SK-N-DZ (cell line): ENCODE data around the gene DDX47.
"Not testable (repeated sequence)": the region's sequence is repeated elsewhere in the genome, so short reads cannot be mapped to it uniquely, and the experiment has no call there.

Source experiments
- DNase-seq: peaks from one replicate; pipeline ENCODE4 v3.0.0-alpha.2; 2015; ENCODE audit warnings: low spot score

Gene DDX47

DNA sequence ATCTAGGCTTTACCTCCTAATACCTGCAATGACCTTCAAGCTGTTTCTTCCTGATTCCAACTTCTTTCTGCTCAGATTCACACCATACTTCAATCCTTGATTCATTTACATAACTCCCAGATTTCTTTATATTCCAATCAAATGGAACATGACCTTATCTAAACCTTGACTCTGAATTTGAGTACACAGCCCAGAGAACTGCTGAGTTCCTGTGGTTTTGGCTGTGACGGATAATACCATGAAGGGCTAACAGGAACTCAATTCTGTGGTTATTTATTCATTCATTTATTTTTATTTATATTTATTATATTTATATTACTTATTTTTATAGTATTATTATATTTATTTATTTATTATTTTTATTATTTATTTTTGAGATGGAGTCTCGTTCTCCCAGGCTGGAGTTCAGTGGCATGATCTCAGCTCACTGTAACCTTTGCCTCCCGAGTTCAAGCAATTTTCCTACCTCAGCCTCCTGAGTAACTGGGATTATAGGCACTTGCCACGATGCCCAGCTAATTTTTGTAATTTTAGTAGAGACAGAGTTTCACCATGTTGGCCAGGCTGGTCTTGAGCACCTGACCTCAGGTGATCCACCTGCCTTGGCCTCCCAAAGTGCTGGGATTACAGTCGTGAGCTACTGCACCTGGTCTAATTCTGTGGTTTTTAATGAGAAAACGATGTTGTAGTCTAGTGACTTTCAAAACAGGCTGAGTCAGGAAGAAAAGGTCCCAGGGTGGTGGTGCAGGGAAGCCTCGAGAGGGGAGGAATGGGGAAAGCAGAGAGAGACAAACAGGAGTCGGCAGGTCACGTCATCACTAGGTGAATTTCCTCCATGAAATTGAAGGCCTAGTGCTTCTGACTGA is 16.0 kb upstream of the DDX47 start:
- no peak for DNase-seq

DNA sequence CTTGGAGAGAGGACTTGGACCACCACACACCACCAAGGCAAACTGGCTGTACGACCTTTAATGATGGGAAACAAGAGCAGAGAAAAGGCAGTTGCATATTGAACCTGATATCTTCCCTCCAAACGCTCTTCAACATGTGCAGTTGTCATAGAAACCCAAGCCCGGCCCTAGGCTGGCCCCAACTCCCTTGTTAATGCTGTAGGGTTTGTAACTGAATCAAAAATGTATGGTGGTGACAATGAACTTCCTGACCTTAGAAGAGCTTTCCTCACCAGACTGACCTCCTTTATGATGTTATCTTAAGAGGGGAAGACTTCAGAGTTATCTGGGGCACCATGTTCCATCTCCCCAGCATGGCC is 15.4 kb upstream of the DDX47 start:
- no peak for DNase-seq

DNA sequence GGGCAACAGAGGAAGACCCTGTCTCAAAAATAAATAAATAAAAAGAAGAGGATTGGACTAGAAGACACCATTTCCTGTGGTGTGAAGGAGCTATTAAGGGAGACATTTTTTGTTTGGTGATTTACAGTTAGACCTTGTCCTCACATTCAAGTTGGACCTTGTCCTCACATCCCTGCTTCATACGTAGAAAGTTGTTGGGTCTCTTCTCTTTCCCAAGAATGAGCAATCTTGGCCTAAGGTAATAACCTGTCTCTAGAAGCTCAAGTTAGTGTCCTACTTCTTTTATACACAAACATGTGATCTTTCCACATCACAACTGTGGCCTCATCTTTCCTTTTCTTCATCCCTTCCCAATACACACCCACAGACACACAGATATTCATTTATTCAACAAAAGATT is 14.7 kb upstream of the DDX47 start:
- DNase-seq: no peak

DNA sequence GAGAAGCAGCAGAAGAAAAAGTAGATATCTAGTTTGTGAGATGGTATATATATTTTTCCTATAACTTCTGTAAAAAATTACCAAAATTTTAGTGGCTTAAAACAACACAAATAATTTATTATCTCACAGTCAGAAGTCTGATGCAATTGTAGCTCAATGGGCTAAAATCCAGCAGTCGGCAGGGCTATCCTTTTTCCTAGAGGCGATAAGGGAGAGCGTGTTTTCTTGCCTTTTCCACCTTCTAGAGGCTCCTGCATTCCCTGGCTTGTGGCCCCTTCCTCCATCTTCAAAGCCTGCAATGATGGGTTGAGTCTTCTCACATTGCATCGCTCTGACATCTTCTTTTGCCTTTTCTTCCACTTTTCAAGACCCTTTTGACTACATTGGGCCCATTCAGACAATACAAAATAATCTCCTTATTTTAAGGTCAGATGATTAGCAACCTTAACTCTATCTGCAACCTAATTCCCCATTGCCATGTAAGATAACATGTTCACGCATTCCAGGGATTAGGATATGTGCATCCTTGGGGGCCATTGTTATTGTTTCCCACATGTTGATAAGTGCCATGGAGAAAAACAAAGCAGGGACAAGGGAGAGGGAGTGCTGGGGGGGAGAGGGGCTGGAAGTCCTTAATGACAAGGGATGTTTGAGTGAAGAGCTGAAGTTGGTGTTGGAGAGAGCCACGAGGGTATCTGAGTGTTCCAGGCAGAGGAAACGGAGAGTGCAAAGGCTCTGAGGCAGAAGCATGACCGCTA is 13.8 kb upstream of the DDX47 start:
- no peak for DNase-seq

DNA sequence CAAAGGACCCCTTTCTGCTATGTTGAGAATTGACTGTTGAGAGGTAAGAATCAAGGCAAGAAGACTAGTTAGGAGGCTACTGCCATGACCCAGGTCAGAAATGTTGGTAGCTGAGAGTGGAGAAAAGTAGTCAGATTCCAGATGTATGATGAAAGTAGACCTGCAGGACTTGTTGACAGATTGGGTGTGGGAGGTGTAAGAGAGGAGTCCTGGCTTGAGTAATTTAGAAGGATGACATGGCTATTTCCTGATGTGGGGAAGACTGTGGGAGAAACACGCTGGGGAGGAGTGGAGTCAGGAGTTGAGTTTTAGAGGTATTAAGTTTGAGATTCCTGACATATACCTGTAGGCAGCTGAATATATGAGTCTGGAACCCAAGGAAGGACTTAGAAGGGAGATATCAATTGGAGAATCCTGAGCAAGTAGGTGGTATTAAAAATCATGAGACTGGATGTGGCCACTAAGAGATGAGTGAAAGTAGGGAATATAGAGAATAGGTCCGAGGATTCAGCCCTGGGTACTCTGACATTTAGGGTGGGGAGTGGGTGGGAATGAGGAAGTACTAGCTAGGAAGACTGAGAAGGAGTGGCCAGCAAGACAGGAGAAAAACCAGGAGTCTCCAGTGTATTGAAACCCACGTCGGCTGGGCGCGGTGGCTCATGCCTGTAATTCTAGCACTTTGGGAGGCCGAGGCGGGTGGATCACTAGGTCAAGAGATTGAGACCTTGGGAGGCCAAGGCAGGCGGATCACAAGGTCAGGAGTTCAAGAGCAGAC is 12.6 kb upstream of the DDX47 start:
- no peak for DNase-seq

DNA sequence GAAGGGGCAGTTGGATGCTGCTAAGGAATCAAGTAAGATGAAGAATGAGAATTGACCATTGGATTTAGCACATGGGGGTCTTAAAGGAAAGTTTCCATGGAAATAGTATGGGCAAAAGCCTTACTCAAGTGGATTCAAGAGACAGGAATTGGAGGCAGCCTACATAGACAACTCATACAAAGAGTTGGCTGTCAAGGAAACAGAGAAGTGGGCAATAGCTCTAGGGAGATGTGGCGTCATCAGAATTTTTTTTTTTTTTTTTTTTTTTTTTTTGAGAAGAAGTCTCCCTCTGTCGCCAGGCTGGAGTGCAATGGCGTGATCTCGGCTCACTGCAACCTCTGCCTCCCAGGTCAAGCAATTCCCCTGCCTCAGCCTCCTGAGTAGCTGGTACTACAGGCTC is 11.5 kb upstream of the DDX47 start:
- not testable (repeated sequence) for DNase-seq

DNA sequence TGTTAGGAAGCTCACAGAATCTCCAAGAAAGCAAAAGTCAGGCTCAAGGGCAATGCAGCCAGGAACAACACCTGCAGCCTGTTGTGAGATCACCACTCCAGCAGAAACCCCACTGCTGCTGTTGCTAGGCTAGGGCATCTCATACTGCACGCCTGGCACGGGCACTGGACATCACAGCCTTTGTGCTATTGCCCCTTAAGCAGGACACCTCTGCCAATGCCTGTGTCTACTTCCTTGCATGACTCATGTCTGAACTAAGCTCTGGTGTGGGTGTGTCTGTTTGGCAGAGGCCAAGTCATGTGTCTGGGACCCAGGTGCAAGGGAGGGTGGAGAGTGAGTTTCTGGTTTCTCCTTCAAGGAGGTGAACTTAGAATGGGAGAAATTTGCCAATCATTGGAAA is 10.0 kb upstream of the DDX47 start:
- DNase-seq: no peak

DNA sequence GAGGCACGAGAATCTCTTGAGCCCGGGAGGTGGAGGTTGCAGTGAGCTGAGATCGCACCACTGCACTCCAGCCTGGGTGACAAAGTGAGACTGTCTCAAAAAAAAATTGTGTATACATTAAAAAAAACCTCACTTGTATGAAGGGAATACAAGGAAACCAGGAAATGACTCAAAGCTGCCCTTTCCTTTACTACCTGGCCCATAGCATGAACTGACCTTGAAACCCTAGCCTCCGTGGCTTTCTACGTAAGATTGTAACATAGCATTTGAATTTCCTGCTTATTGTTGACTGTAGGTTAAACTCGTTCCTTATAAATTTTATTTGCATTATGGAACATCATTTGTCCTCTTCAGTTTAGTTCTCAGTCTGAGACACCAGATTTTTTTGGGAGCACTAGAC is 9.1 kb upstream of the DDX47 start:
- no peak for DNase-seq

DNA sequence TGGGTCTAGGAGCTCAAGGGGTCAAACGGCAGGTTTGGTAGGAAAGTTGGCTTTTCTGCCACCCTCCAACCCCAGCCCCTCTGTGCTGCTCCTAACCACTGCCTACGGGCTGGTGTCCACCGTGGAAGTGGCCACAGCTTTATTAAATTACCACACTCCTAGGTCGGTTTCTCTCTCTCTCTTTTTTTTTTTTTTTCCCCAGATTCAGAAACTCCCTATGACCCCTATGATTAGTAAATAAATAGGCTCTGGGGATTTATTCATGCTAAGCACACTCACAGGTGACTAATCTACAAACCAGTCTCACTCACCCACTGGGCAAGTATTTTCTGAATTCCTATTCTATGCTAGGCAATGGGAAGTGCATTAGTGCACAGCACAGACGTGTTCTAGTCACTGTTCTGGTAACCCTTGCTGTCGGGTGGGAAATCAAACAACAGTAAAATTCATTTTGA is 8.7 kb upstream of the DDX47 start:
- no peak for DNase-seq

DNA sequence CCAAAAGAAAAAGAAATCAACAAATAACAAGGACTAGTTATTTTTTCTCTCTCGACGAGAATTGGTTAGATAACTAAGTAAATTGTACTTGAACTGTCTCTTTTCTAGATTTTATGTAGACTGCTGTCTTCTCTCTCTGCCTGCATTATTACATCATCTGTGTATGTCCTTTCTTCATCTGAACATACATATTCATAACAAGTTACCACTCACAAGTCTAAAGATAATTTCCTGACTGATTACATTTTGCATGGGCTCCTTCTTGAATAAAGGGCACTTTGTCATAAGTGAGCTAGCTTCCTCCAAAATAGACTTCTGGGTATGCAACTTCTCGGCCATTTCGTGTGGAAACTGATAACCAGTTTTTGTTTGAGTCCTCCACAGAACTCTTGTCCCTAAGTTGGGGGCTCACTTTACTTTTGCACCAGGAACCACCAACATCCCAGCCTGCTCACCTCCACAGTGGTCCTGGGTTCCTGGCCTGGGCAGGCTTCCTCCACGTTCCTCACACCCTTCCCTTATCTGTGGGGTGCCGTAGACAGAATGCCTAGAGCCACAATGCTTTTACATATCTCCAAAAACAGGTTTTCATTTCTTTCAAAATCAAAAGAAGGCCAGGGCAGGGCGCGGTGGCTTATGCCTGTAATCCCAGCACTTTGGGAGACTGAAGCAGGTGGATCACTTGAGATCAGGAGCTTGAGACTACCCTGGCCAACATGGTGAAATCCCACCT is 6.2 kb upstream of the DDX47 start:
- DNase-seq: no peak

DNA sequence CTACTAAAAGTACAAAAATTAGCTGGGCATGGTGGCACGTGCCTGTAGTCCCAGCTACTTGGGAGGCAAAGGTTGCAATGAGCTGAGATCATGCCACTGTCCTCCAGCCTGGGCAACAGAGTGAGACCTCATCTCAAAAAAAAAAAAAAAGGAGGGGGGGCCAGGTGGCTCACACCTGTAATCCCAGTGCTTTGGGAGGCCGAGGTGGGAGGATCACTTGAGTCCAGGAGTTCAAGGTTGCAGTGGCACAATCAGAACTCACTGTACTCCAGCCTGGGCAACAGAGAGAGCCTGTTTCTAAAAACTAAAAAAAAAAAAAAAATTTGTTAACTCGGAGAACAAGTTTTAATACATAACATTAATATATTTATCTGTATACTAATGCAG is 5.6 kb upstream of the DDX47 start:
- DNase-seq: not testable (repeated sequence)

DNA sequence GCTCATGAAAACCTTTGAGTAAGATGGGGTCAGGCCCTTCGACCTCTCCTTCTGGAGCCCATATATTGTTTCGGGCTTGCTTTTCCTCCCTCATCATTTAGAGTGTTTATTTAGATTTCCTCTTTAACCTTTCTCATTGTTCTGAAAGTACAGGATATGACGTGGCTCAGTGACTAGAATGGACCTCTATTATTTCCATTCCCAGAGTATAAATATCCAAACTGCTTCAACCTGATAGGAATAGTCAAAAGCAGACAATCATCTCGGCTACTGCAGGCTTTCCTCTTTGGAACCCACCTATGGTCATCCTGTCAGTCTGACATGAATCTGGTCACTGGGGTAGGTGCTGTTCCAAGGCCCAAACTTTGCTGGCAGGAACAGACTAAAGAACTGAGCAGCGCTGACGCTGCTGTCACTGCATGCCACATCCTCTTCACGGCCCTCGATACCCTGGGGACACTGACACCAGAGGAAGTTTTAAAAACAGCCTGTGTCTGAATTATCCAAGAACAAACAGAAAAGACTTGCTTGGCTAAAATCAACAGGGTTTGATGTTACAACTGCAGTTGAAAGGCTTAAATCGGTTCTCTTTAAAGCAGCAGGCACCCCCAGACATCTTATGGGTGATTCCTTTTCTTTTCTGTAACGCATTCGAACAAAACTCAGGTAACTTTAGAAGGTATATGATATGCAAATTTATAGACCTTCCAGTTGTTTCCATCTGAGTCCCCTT is 5.0 kb upstream of the DDX47 start:
- no peak for DNase-seq

DNA sequence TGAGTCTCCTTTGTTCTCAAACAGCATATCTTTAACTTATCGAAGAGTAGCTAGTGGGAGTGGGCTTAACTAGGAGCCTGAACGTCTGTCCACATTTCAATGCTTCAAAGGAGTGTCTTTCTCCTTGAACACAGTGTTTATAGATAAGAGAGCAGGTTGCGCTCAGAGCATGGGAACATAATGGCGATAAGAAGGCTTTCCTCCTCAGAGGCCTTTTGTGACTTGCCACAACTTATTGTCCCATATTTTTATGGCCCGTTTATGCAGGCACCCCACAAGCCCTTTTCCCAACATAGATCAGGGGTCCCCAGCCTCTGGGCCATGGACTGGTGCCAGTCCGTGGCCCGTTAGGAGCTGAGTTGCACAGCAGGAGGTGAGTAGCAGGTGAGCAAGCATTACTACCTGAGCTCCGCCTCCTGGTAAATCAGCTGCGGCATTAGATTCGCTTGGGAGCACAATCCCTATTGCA is 2.6 kb upstream of the DDX47 start:
- DNase-seq: no peak

DNA sequence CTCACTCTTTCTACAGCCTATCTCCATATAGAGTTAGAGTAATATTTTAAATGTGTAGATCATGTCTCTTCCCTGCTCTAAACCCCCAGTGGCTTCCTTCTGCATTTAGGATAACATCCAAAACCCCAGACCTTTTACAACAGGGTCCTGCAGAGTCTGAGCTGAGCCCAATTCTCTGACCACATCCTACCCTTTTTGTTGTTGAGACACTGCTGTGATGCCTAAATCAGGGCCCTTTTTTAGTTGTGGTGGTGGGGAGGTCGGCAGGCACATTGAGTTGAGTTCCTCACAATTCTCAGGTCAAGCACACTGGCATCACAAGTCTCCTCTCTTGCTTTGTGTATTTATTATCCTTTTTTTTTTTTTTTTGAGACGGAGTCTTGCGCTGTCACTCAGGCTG is 1.8 kb upstream of the DDX47 start:
- DNase-seq: no peak

DNA sequence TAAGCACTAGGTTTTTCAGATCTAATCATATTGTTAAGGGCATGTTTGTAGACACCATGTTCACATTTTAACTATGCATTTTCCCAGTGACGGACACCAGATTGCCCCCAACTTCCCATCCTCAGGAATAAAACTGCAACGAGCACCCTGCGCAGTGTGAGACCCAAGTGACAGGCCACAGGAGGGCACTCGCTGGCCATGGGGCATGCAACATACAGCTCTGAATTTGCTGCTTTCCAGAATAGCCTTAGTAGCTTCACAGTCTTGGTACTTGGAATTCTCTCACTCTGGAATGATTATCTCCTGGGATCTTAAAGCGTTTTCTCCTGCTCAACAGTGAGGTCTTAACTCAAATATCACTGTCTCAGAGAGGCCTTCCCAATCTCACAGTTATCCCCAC is 972 bp upstream of the DDX47 start:
- DNase-seq: no peak

DNA sequence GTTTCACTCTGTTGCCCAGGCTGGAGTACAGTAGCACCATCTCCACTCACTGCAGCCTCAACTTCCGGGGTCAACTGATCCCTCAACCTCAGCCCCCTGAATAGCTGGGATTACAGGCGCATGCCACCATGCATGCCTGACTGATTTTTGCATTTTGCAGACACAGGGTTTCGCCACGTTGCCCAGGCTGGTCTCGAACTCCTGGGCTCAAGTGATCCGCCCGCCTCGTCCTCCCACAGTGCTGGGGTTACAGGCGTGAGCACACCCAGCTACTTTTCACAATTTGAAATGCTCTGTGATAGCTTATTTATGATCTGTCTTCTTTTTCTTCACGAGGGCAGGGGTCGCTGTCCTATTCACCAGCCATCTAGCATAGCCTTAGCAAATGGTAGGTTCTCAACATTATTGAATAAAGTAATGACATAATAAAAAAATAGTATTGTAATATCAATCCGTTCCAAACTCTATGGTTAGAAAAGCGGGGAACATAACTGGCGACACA is 477 bp upstream of the DDX47 start:
- no peak for DNase-seq

DNA sequence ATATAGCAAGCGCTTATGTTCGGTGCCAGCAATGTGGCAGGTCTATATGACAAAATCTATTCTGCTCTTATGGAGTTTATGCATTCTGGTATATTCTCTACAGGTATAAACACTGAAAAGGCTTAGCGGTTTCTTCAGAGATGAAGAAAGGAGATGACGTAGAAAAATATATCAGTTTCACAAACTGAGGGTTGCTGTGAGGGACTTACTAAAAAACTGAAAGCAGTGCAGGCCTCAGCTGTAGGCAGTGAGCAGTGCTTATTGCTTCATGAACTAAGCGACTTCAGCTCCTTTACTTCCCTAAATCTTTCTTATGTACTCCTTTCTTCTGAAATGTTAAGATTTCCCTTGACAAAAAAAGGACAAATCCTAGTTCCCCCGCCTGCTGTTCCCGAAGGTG is 4.5 kb downstream of the DDX47 start:
- no peak for DNase-seq

DNA sequence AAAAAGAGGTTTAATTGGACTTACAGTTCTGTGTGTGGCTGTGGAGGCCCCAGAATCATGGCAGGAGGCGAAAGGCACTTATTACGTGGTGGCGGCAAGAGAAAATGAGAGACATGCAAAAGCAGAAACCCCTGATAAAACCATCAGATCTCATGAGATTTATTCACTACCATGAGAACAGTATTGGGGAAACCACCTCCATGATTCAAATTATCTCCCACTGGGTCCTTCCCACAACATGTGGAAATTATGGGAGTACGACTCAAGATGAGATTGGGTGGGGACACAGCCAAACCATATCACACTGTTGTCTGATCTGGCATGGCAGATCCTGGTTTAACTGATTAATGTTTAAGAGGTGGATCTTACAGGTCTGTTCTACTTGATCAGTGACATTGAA is 5.6 kb downstream of the DDX47 start:
- DNase-seq: no peak

DNA sequence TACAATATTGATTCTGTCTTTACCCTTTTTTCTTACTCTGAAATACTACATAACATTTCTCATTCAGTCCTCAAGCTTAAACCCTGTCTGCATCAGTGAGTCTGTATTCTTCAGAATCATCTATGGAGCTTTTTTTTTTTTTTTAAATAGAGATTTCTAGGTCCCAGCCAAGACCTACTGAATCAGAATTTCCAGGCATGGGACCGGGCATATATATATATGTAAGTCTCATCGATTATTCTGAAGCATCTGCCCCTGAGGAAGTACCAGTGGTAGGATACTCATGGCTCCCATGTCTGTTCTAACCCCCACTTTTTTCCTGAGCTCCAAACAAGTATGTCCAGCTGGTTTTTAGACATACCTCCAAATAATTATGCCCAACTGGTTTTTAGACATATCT is 6.1 kb downstream of the DDX47 start:
- DNase-seq: no peak

DNA sequence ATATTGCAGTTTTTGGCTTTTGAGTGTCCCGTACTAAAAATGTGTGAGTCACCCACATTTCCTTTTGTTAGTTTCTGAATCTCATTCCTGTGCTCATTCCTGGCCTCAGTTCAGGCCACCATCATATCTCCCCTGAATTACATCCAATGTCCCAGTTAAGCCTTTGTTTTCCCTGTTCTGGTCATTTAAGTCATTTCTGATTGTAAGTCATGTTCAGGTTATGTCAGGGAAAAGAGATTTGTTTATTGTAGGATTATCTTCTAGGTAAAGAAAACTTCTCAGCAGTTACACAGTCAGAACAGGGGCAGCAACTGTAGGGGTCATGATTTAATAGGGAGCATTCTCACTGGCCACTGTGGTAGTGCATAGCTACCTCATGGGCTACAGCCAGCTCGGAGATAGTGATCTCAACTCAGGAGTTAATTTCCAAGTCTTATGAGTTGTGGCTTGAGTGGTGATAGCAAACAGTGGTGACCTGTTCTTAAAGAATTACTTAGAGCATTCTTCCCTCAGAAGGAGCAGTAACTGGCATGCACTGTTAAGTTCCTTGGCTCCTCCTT is 6.7 kb downstream of the DDX47 start:
- no peak for DNase-seq
